T-cell (primary cell): ENCODE data around the gene DUSP12. TPM values are rescaled to one million over a fixed set of nuclear protein-coding genes. Genes with fewer than 3 reads are reported as not detected.

ENCODE experiments used
- ATAC-seq, 4 experiments: fragments of 200-7000 bp in 3 of 4; fragments of 150-1000 bp in 1 of 4; cut with Tn5 transposase; replicated peaks in 1 of 4; 1 replicate in 3 of 4; 2 replicates in 1 of 4; pipeline ENCODE4 v1.10.0; 2021; ENCODE audit warnings: moderate library complexity in 3 of 4, mild to moderate bottlenecking in 2 of 4, moderate number of reproducible peaks in 1 of 4
- CTCF ChIA-PET, 2 donors: fragments of 300-600 bp; sonication (Branson Sonifier 250); formaldehyde crosslinking; loops; one replicate each; lab custom pipeline; 2022; ENCODE audit warnings: antibody characterized with exemption in 2 of 2; lab: Charles Lee
- POLR2A ChIA-PET, 2 donors: fragments of 300-600 bp; sonication (Branson Sonifier 250); formaldehyde crosslinking; loops; one replicate each; lab custom pipeline; 2022; ENCODE audit warnings: antibody characterized with exemption in 2 of 2; lab: Charles Lee
- DNase-seq, 35 experiments: peaks; one replicate each; pipeline versions ENCODE4 v3.0.0 to v3.0.0-alpha.2; 2013 to 2023
- H3K27ac ChIP-seq: one replicate; pipeline ENCODE4 v1.5.1; 2013; ENCODE audit warnings: low read length
- H3K27me3 ChIP-seq, 2 experiments: replicated peaks in 1 of 2; 1 replicate in 1 of 2; 2 replicates in 1 of 2; pipeline versions ENCODE4 v1.6.1 to v1.7.0; 2013; ENCODE audit warnings: low read length in 1 of 2, mixed read lengths in 1 of 2; ENCODE audit not compliant: control insufficient read depth in 2 of 2, insufficient read depth in 2 of 2; ENCODE audit errors: extremely low read depth in 1 of 2
- H3K36me3 ChIP-seq, 2 donors: 1 replicate in 1 of 2; 2 replicates in 1 of 2; pipeline versions ENCODE4 v1.6.1 to v1.7.0; 2013; ENCODE audit warnings: low read length in 1 of 2; ENCODE audit not compliant: control insufficient read depth in 2 of 2, insufficient read depth in 1 of 2; ENCODE audit errors: extremely low read depth in 1 of 2
- H3K4me1 ChIP-seq, 2 experiments: 1 replicate in 1 of 2; 2 replicates in 1 of 2; pipeline versions ENCODE4 v1.6.1 to v1.7.0; 2013; ENCODE audit warnings: low read length in 2 of 2, mixed read lengths in 1 of 2; ENCODE audit not compliant: insufficient read depth in 2 of 2, control insufficient read depth in 1 of 2; ENCODE audit errors: extremely low read depth in 1 of 2
- H3K4me3 ChIP-seq, 2 donors: 1 replicate in 1 of 2; 2 replicates in 1 of 2; pipeline versions ENCODE4 v1.5.1 to v1.7.0; 2013; ENCODE audit warnings: mild to moderate bottlenecking in 2 of 2, low read length in 1 of 2, moderate library complexity in 1 of 2; ENCODE audit not compliant: control insufficient read depth in 1 of 2; ENCODE audit errors: extremely low read depth in 1 of 2
- H3K9me3 ChIP-seq: 2 replicates; pipeline ENCODE4 v1.7.0; 2013
- H3K27ac Mint-ChIP-seq, 2 donors: one replicate each; pipeline ENCODE4 v1.8.0; 2020 to 2021; ENCODE audit warnings: mild to moderate bottlenecking in 2 of 2, mixed read lengths in 2 of 2
- H3K27me3 Mint-ChIP-seq, 2 donors: one replicate each; pipeline ENCODE4 v1.8.0; 2021 to 2022; ENCODE audit warnings: mixed read lengths in 2 of 2
- H3K36me3 Mint-ChIP-seq: one replicate; pipeline ENCODE4 v1.8.0; 2021; ENCODE audit warnings: mixed read lengths
- H3K4me1 Mint-ChIP-seq, 3 donors: one replicate each; pipeline ENCODE4 v1.8.0; 2020 to 2022; ENCODE audit warnings: mixed read lengths in 3 of 3, mild to moderate bottlenecking in 1 of 3
- H3K4me3 Mint-ChIP-seq, 3 donors: one replicate each; pipeline ENCODE4 v1.8.0; 2020 to 2022; ENCODE audit warnings: mild to moderate bottlenecking in 3 of 3, mixed read lengths in 3 of 3, moderate library complexity in 3 of 3
- H3K9me3 Mint-ChIP-seq, 3 donors: one replicate each; pipeline ENCODE4 v1.8.0; 2020 to 2022; ENCODE audit warnings: mixed read lengths in 3 of 3
- WGBS: methylation state at CpG from one replicate; pipeline ENCODE4 v1.1.5; 2013; ENCODE audit warnings: missing lambda C conversion rate; ENCODE audit not compliant: insufficient coverage; 5-methylcytosine and 5-hydroxymethylcytosine counted together
- total RNA-seq, 35 experiments: library from RNA in 6 of 35; stranded (reverse) in 6 of 35; fragments of 120-200 nt in 1 of 35; gene quantifications; one replicate each; pipeline versions ENCODE4 v1.2.1 to v1.2.4 and lab custom pipeline; 2013 to 2026

The DUSP12 gene
- total RNA-seq, 5 donors from 2014 or later (not counting 1 experiment from before 2014, with no cell fraction given) = 18.9 to 33.5 (median 29.1) TPM

GRCh38 chr1:161707503-161707902 lies 42.1 kb upstream of the DUSP12 start:
- Mint-ChIP-seq H3K9me3 (no peaks in the 10 kb centered on the region), H3K4me3 (no peak overlapping the region), H3K36me3 (no peaks in the 10 kb centered on the region), H3K27me3 (peaks cover 5 to 6% of the 10 kb centered on the region in 2 donors), H3K27ac (no peak overlapping the region), H3K4me1 (peaks cover 0 to 2% (median 0%) of the 10 kb centered on the region in 3 donors)
- Histone ChIP-seq H3K27ac (no peak overlapping the region), H3K4me3 (no peak overlapping the region), H3K9me3 (no peaks in the 10 kb centered on the region), H3K4me1 (no peaks in the 10 kb centered on the region), H3K27me3 (peaks cover 0 to 10% of the 10 kb centered on the region in 2 experiments), H3K36me3 (no peaks in the 10 kb centered on the region)
- WGBS = 91% methylated on average over 1 of the region's 2 CpGs
- DNase-seq (no peak), ATAC-seq (no peak)
- ChIA-PET POLR2A (no interaction called here), CTCF (no interaction called here)

GRCh38 chr1:161709373-161709772 lies 40.2 kb upstream of the DUSP12 start:
- no peak overlapping the region for H3K4me3 Mint-ChIP-seq
- no peak overlapping the region for H3K27ac ChIP-seq
- no peaks in the 10 kb centered on the region for H3K9me3 ChIP-seq
- H3K36me3 Mint-ChIP-seq = no peaks in the 10 kb centered on the region
- H3K27me3 Mint-ChIP-seq = peaks cover 6 to 10% of the 10 kb centered on the region in 2 donors
- no peak for ATAC-seq
- no peaks in the 10 kb centered on the region for H3K4me1 ChIP-seq
- peaks cover 0 to 14% of the 10 kb centered on the region in 2 experiments for H3K27me3 ChIP-seq
- H3K27ac Mint-ChIP-seq = no peak overlapping the region
- ChIA-PET CTCF (no interaction called here), POLR2A (no interaction called here)
- 75% methylated on average over 3 of the region's 4 CpGs for WGBS
- H3K4me1 Mint-ChIP-seq = peaks cover 0 to 2% (median 0%) of the 10 kb centered on the region in 3 donors
- H3K36me3 ChIP-seq = no peaks in the 10 kb centered on the region
- no peaks in the 10 kb centered on the region for H3K9me3 Mint-ChIP-seq
- no peak overlapping the region for H3K4me3 ChIP-seq
- DNase-seq = no peak

- CTCF ChIA-PET = no interaction called here
- WGBS = 100% methylated on average over 2 of the region's 4 CpGs
- Mint-ChIP-seq H3K4me1 (peaks cover 0 to 2% (median 0%) of the 10 kb centered on the region in 3 donors), H3K27me3 (peaks cover 6 to 13% of the 10 kb centered on the region in 2 donors), H3K27ac (no peak overlapping the region), H3K9me3 (no peaks in the 10 kb centered on the region), H3K36me3 (no peaks in the 10 kb centered on the region), H3K4me3 (no peak overlapping the region)
- ATAC-seq = no peak
- no peaks in the 10 kb centered on the region for H3K4me1 ChIP-seq
- no peak overlapping the region for H3K4me3 ChIP-seq
- no peaks in the 10 kb centered on the region for H3K9me3 ChIP-seq
- no peak overlapping the region for H3K27ac ChIP-seq
- POLR2A ChIA-PET = no interaction called here
- H3K36me3 ChIP-seq = no peaks in the 10 kb centered on the region
- no peak for DNase-seq
- peaks cover 0 to 14% of the 10 kb centered on the region in 2 experiments for H3K27me3 ChIP-seq
Observed at GRCh38 chr1:161710560-161710959, 39.0 kb upstream of the DUSP12 start.

DNA sequence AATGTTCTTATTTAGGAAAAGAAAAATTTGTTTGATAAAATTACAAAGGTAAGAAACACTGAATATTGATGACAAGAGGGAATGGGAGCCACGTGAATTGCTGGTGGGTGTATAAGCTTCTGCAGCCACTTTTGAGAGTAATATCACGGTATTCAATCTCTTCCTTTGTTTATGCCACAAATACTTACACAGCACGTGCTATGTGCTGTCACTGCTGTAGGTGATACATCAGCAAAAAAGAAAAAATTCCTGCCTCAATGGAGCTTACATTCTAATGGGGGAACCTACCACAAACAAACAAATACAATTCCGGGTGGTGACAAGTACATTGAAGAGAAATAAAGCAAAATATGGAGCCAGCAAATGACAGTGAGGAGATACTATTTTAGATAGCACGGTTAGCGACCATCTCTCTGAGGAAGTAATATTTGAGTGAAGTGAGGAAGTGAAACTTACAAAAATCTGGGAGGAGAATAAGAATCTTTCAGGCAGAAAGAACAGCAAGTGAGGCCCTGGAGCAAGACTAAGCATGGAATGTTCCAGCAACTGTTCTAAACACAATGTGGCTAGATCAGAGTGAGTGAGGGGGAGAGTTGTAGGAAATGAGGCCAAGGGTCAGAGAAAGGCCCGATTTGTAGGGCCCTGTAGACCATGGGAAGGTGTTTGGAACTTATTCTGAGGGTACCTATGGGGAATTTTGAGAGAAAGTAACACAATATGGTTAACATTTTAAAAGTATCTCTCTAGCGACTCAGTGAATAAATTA lies 30.8 kb upstream of the DUSP12 start:
- Mint-ChIP-seq H3K27ac (peak overlapping the region in 1 of 2 donors; percentile 79), H3K27me3 (peaks cover 0 to 6% of the 10 kb centered on the region in 2 donors), H3K4me3 (peak overlapping the region in 1 of 3 donors; percentile 1), H3K4me1 (peaks cover 7 to 8% (median 7%) of the 10 kb centered on the region in 3 donors), H3K36me3 (no peaks in the 10 kb centered on the region), H3K9me3 (no peaks in the 10 kb centered on the region)
- no peak for DNase-seq
- ChIA-PET POLR2A (no interaction called here), CTCF (no interaction called here)
- Histone ChIP-seq H3K4me3 (no peak overlapping the region), H3K36me3 (no peaks in the 10 kb centered on the region), H3K27me3 (peaks cover 4% of the 10 kb centered on the region in 2 experiments), H3K27ac (no peak overlapping the region), H3K9me3 (no peaks in the 10 kb centered on the region), H3K4me1 (no peaks in the 10 kb centered on the region)
- WGBS = 44% methylated on average over 3 of the region's 8 CpGs
- ATAC-seq = no peak

DNA sequence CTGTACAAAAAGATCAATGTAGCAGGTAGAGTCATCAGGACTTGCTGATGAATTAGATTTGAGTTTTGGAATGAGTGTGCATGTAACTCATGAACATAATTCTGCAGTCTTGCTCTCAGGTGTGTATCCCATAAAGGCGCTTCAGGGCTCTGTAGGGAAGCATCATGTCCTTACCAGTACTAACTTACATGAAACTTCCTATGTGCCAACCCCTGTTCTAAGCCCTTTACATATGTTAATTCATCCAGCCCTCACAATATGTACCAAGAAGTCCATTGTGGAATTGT lies 30.3 kb upstream of the DUSP12 start:
- no peak overlapping the region for H3K4me3 ChIP-seq
- H3K27ac ChIP-seq = no peak overlapping the region
- POLR2A ChIA-PET = no interaction called here
- no peak overlapping the region for H3K27ac Mint-ChIP-seq
- H3K9me3 ChIP-seq = no peaks in the 10 kb centered on the region
- no peak overlapping the region for H3K4me3 Mint-ChIP-seq
- no peaks in the 10 kb centered on the region for H3K9me3 Mint-ChIP-seq
- ATAC-seq = no peak
- no peaks in the 10 kb centered on the region for H3K4me1 ChIP-seq
- H3K4me1 Mint-ChIP-seq = peaks cover 7 to 8% (median 7%) of the 10 kb centered on the region in 3 donors
- peaks cover 4% of the 10 kb centered on the region in 2 experiments for H3K27me3 ChIP-seq
- no CpG with 5 or more reads among the region's 1 CpG for WGBS
- CTCF ChIA-PET = no interaction called here
- H3K36me3 Mint-ChIP-seq = no peaks in the 10 kb centered on the region
- peaks cover 0 to 6% of the 10 kb centered on the region in 2 donors for H3K27me3 Mint-ChIP-seq
- no peak for DNase-seq
- no peaks in the 10 kb centered on the region for H3K36me3 ChIP-seq

DNA sequence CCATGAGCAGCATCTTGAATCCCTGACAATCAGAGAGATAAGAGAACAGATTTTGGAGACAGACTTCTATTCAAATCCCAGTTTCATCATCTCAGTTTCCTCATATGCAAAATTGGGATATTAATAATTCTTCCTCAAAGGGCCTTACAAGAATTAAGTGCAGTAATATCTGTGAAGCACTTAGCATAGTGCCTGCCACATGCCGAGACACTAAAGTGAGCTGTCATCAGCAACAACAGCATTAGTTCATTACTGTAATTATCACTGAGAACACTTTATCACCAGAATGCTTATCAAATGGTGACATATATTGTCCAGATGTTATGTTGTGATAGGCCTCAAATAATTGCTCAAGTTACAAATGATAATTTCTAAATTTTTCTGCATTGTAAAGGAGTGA lies 29.2 kb upstream of the DUSP12 start:
- H3K9me3 ChIP-seq = no peaks in the 10 kb centered on the region
- Mint-ChIP-seq H3K27me3 (peaks cover 0 to 4% of the 10 kb centered on the region in 2 donors), H3K4me1 (peaks cover 7 to 14% (median 11%) of the 10 kb centered on the region in 3 donors), H3K4me3 (no peak overlapping the region), H3K36me3 (no peaks in the 10 kb centered on the region), H3K9me3 (no peaks in the 10 kb centered on the region), H3K27ac (no peak overlapping the region)
- H3K27ac ChIP-seq = no peak overlapping the region
- CTCF ChIA-PET = no interaction called here
- peaks cover 0 to 4% of the 10 kb centered on the region in 2 experiments for H3K4me1 ChIP-seq
- WGBS = no CpG with 5 or more reads among the region's 1 CpG
- no peak overlapping the region for H3K4me3 ChIP-seq
- ATAC-seq (no peak), DNase-seq (no peak)
- H3K36me3 ChIP-seq = no peaks in the 10 kb centered on the region
- POLR2A ChIA-PET = no interaction called here
- H3K27me3 ChIP-seq = peaks cover 4% of the 10 kb centered on the region in 2 experiments
